GM23248 (cell line): ENCODE measurements around the gene PTCD2. TPM values are rescaled to one million over a fixed set of nuclear protein-coding genes. Genes with fewer than 3 reads are reported as not detected.

Source experiments
- DNase-seq: peaks from one replicate; pipeline ENCODE4 v3.0.0-alpha.2; 2015
- H2AFZ ChIP-seq: fragments of 200-600 bp; sonication (generic); 2 replicates; pipeline ENCODE4 v1.6.1; 2016; ENCODE audit warnings: antibody characterized with exemption
- H3F3A ChIP-seq: fragments of 200-600 bp; sonication (generic); 2 replicates; pipeline ENCODE4 v1.6.1; 2016; ENCODE audit warnings: mild to moderate bottlenecking, antibody characterized with exemption, mixed run types; ENCODE audit not compliant: insufficient read depth
- H3K27ac ChIP-seq: fragments of 200-600 bp; sonication (generic); 2 replicates; pipeline ENCODE4 v1.5.1; 2016; ENCODE audit warnings: mild to moderate bottlenecking
- H3K27me3 ChIP-seq: fragments of 200-600 bp; sonication (generic); replicated peaks from 2 replicates; pipeline ENCODE4 v1.6.1; 2016; ENCODE audit warnings: mild to moderate bottlenecking; ENCODE audit not compliant: insufficient read depth
- H3K36me3 ChIP-seq: fragments of 200-600 bp; sonication (generic); 2 replicates; pipeline ENCODE4 v1.6.1; 2016; ENCODE audit warnings: low read depth, mild to moderate bottlenecking
- H3K4me1 ChIP-seq: fragments of 200-600 bp; sonication (generic); 2 replicates; pipeline ENCODE4 v1.6.1; 2016; ENCODE audit warnings: mild to moderate bottlenecking; ENCODE audit not compliant: insufficient read depth
- H3K4me2 ChIP-seq: fragments of 200-600 bp; sonication (generic); one replicate; pipeline ENCODE4 v1.6.1; 2016; ENCODE audit warnings: mild to moderate bottlenecking; ENCODE audit not compliant: unreplicated experiment
- H3K4me3 ChIP-seq: fragments of 200-600 bp; sonication (generic); 2 replicates; pipeline ENCODE4 v1.5.1; 2016; ENCODE audit warnings: mild to moderate bottlenecking
- H3K79me2 ChIP-seq: fragments of 200-600 bp; sonication (generic); 2 replicates; pipeline ENCODE4 v1.6.1; 2016; ENCODE audit warnings: mild to moderate bottlenecking; ENCODE audit not compliant: insufficient read depth
- H3K9ac ChIP-seq: fragments of 200-600 bp; sonication (generic); 2 replicates; pipeline ENCODE4 v1.6.1; 2016; ENCODE audit warnings: mild to moderate bottlenecking
- H3K9me2 ChIP-seq: fragments of 200-600 bp; sonication (generic); 2 replicates; pipeline ENCODE4 v1.6.1; 2016; ENCODE audit warnings: mixed run types, mild to moderate bottlenecking, moderate library complexity; ENCODE audit not compliant: insufficient read depth
- H3K9me3 ChIP-seq: fragments of 200-600 bp; sonication (generic); one replicate; pipeline ENCODE4 v1.6.1; 2017; ENCODE audit warnings: low read depth
- H4K20me1 ChIP-seq: fragments of 200-600 bp; sonication (generic); 2 replicates; pipeline ENCODE4 v1.6.0; 2016; ENCODE audit not compliant: insufficient read depth
- EZH2 ChIP-seq: fragments of 200-600 bp; sonication (generic); IDR thresholded peaks from 2 replicates; pipeline ENCODE4 v1.6.1; 2018; ENCODE audit warnings: antibody characterized with exemption, mild to moderate bottlenecking; ENCODE audit not compliant: insufficient read depth, poor library complexity, severe bottlenecking
- EZH2phosphoT487 ChIP-seq: fragments of 200-600 bp; sonication (generic); IDR thresholded peaks from 2 replicates; pipeline ENCODE4 v1.6.1; 2018; ENCODE audit warnings: antibody characterized with exemption, moderate library complexity, mild to moderate bottlenecking, low read depth; ENCODE audit not compliant: insufficient read depth
- WGBS, 2 experiments: methylation state at CpG; one replicate each; pipeline ENCODE4 v1.1.6; 2015 to 2017; ENCODE audit warnings: low lambda C conversion rate in 2 of 2, low coverage in 1 of 2; ENCODE audit errors: missing lambda C conversion rate in 2 of 2; 5-methylcytosine and 5-hydroxymethylcytosine counted together
- in situ Hi-C: fragments of 300-500 bp; cut with MboI; formaldehyde crosslinking; loops from 2 replicates; pipeline ENCODE4 v1.15.0; 2020
- polyA plus RNA-seq: library from polyadenylated mRNA; unstranded; fragments of >200 nt; fragmentation: Nextera tagmentation; extraction: Ambion mirVana; gene quantifications from 2 replicates; pipeline ENCODE4 v1.2.1, GENCODE V29; 2016
- total RNA-seq: library from RNA; depleted of rRNA; stranded (reverse); fragments of >200 nt; shearing (Covaris generic); gene quantifications from 2 replicates; pipeline ENCODE4 v1.2.3, GENCODE V29; 2014

Gene PTCD2
- total and polyA plus RNA-seq, 2 experiments from 2014 or later, result 11.1 to 15.5 TPM

DNA sequence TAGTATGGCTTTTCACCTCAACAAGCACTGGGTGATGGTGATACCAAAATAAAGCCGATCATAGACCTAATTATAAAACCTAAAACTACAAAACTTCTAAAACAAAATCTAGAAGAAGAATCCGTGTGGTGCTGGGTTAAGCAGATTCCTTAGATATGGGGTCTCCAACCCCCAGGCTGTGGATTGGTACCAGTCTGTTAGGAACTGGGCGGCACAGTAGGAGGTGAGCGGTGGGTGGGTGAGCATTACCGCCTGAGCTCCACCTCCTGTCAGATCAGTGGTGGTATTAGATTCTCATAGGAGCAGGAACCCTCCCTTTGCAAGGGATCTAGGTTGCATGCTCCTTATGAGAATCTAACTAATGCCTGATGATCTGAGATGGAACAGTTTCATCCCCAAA, 33.4 kb upstream of the PTCD2 start:
- Histone ChIP-seq H3F3A (peaks cover 8% of the 10 kb centered on the region; the same call in 1 of the 2 replicates), H3K4me1 (peaks cover 16% of the 10 kb centered on the region), H3K9me2 (no peaks in the 10 kb centered on the region), H2AFZ (no peak overlapping the region), H3K27ac (no peak overlapping the region), H3K4me3 (no peak overlapping the region), H3K79me2 (no peaks in the 10 kb centered on the region), H3K9me3 (no peaks in the 10 kb centered on the region), H3K9ac (no peak overlapping the region), H3K36me3 (peaks cover 7% of the 10 kb centered on the region; the same call in 1 of the 2 replicates), H3K27me3 (no peaks in the 10 kb centered on the region), H3K4me2 (no peak overlapping the region), H4K20me1 (no peaks in the 10 kb centered on the region)
- WGBS, 2 experiments, result 98 to 100% methylated on average over 5 of the region's 5 CpGs
- TF ChIP-seq EZH2phosphoT487 (no peak), EZH2 (no peak)
- DNase-seq, result no peak
- in situ Hi-C loops, result no loop called here

DNA sequence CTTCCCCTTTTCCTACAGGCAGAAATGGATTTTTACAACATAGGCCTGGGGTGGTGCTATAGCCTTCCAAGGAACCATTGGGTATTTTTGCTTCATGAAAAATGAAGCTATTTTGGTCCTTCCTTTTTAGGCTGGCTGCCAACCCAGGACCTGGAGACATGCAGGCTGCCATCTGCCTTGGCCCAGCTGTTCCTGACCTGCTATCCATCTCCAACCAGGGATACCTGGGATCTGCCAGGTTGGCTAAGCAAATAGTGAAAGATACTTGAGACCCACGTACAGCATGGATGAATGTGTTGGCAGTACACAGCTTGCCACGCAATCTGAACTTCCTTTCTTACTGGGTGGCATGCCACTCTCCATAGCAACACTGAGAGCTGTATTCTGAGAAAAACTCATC, 31.2 kb upstream of the PTCD2 start:
- Histone ChIP-seq H2AFZ (no peak overlapping the region), H3K4me2 (no peak overlapping the region), H3K4me3 (no peak overlapping the region), H3K27ac (no peak overlapping the region), H3K9me2 (no peaks in the 10 kb centered on the region), H3K36me3 (peaks cover 7% of the 10 kb centered on the region; the same call in 1 of the 2 replicates), H3K4me1 (no peaks in the 10 kb centered on the region), H3F3A (no peaks in the 10 kb centered on the region), H3K79me2 (peaks cover 8% of the 10 kb centered on the region; the same call in 1 of the 2 replicates), H4K20me1 (no peaks in the 10 kb centered on the region), H3K9me3 (no peaks in the 10 kb centered on the region), H3K9ac (no peak overlapping the region), H3K27me3 (no peaks in the 10 kb centered on the region)
- DNase-seq, result no peak
- in situ Hi-C loops, result no loop called here
- TF ChIP-seq EZH2phosphoT487, result no peak
- no peak for TF ChIP-seq EZH2
- 94 to 100% methylated on average over 2 of the region's 2 CpGs for WGBS, 2 experiments

DNA sequence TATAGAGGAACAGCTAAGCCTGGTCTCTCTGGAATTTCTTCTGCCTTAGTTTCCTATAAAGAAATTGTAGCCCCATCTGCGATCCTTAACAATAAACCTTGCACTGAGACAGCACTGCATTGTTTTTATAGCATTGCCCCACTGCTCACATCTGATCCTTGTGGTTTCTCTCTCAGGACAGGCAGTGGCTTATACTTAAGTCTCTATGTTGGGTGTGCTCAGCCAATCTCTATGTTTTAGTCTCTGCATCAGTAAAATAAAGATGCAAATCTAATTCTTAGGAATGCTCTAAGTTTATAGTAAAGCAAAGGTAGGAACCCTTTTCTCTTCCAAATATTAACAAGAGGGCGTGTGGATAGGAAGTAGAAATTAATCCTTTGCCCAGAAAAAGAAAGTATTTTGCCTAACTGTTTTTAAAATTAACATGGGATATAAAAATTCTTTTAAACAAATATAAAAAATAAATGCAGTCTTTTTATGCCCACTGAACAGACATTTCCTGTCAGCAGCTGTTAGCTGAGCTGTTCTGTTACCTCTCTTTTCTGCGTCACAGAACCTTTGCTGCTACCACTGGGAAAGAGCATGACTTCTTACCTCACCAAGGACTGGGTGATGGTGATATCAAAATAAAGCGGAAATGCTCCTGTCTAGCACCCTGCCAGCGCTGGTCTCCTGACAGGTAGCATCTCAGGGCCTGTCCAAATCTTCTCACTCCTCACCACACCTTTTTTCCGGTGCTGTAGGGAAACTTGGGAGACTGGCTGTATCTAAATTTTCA, 29.6 kb upstream of the PTCD2 start:
- 94 to 98% methylated on average over 6 of the region's 6 CpGs for WGBS, 2 experiments
- DNase-seq, result no peak

DNA sequence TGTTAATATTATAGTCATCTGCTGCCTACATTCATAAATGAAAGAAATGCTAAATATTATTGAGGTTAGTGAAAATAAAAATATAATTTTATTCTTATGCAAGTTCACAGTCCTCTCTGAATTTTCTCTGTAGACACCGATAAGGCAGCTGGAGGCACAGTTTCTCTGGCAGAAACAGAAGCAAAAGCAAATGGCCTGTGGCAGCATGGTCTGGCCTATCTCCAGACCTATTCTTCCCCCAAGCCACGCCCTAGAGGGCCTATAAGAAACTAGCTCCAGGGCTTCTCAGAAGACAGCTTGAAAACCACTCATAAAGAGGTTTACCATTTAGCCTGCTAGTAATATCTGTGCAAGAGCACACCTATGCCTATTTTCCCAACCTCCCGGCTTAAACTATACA, 28.6 kb upstream of the PTCD2 start:
- Histone ChIP-seq H3F3A (no peaks in the 10 kb centered on the region), H3K79me2 (peaks cover 8% of the 10 kb centered on the region; the same call in 1 of the 2 replicates), H3K27me3 (no peaks in the 10 kb centered on the region), H3K9me3 (no peaks in the 10 kb centered on the region), H4K20me1 (no peaks in the 10 kb centered on the region), H3K9me2 (no peaks in the 10 kb centered on the region), H3K36me3 (peaks cover 23% of the 10 kb centered on the region; the same call in 1 of the 2 replicates), H2AFZ (no peak overlapping the region), H3K27ac (no peak overlapping the region), H3K4me1 (no peaks in the 10 kb centered on the region), H3K4me3 (no peak overlapping the region), H3K4me2 (no peak overlapping the region), H3K9ac (no peak overlapping the region)
- DNase-seq, result no peak
- in situ Hi-C loops, result no loop called here
- TF ChIP-seq EZH2phosphoT487 (no peak), EZH2 (no peak)
- WGBS, 2 experiments, result 98% methylated on average over 3 of the region's 3 CpGs

More for the DNA sequence above, 29.6 kb upstream of the PTCD2 start:
- Histone ChIP-seq H3K4me1 (no peaks in the 10 kb centered on the region), H3K9me2 (no peaks in the 10 kb centered on the region), H3K9me3 (no peaks in the 10 kb centered on the region), H3K27ac (no peak overlapping the region), H3F3A (no peaks in the 10 kb centered on the region), H3K4me3 (no peak overlapping the region), H3K79me2 (peaks cover 8% of the 10 kb centered on the region; the same call in 1 of the 2 replicates), H2AFZ (no peak overlapping the region), H3K27me3 (no peaks in the 10 kb centered on the region), H3K36me3 (peaks cover 20% of the 10 kb centered on the region; the same call in 1 of the 2 replicates), H3K9ac (no peak overlapping the region), H4K20me1 (no peaks in the 10 kb centered on the region), H3K4me2 (no peak overlapping the region)
- in situ Hi-C loops, result no loop called here
- TF ChIP-seq EZH2 (no peak), EZH2phosphoT487 (no peak)
